ENCODE data around the gene DEPDC5. TPM values are rescaled to one million over a fixed set of nuclear protein-coding genes. Genes with fewer than 3 reads are reported as not detected.
"Not testable (repeated sequence)": the region's sequence is repeated elsewhere in the genome, so short reads cannot be mapped to it uniquely, and the experiment has no call there.

DEPDC5 gene
- total RNA-seq, 1 donor from 2014 or later, result 10.9 TPM

DNA sequence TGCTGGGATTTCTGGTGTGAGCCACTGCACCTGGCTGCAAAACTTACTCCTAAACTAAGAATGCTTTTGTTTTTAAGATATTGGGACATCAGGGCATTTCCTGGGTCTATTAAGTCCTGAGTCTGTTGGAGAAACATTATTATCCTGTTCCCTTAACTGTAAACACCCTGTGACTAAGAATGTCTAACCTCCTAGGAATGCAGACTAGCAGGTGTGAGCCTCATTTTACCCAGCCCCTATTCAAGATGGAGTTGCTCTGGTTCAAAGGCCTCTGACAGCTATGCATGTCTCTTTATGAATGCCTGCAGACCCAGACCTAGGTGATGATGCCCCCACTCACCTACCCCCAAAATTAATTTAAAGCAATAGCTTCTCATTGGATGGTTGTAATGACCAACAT lies 46.2 kb downstream of the DEPDC5 start:
- ATAC-seq (no peak), DNase-seq (ENCODE audit: missing footprints) (no peak)
- intact Hi-C loops (cut with DNase I), result loop anchor here (10.0 kb wide), 1 partner anchor 55 kb away; no protein-coding TSS in a partner anchor

DNA sequence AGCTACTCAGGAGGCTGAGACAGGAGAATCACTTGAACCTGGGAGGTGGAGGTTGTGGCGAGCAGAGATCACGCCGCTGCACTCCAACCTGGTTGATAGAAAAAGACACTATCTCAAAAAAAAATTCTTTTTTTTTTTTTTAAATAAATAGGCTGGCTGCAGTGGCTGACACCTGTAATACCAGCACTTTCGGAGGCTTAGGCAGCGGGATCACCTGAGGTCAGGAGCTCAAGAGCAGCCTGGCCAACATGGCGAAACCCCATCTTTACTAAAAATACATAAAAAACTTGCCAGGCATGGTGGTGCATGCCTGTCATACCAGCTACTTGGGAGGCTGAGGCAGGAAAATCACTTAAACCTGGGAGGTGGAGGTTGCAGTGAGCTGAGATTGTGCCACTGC lies 47.0 kb downstream of the DEPDC5 start:
- intact Hi-C loops (cut with DNase I), result loop anchor here (10.0 kb wide), 1 partner anchor 56 kb away; no protein-coding TSS in a partner anchor
- DNase-seq (ENCODE audit: missing footprints); ATAC-seq: not testable (repeated sequence)

- intact Hi-C loops (cut with DNase I), result loop anchor here (10.0 kb wide), 1 partner anchor 58 kb away; no protein-coding TSS in a partner anchor
- ATAC-seq (no peak), DNase-seq (ENCODE audit: missing footprints) (no peak)
These were observed 48.8 kb downstream of the DEPDC5 start for GRCh38 chr22:31802575-31802974.

GRCh38 chr22:31806751-31807150 lies 52.9 kb downstream of the DEPDC5 start:
- intact Hi-C loops (cut with DNase I), result loop anchor here (10.0 kb wide), 1 partner anchor 62 kb away; no protein-coding TSS in a partner anchor

DNA sequence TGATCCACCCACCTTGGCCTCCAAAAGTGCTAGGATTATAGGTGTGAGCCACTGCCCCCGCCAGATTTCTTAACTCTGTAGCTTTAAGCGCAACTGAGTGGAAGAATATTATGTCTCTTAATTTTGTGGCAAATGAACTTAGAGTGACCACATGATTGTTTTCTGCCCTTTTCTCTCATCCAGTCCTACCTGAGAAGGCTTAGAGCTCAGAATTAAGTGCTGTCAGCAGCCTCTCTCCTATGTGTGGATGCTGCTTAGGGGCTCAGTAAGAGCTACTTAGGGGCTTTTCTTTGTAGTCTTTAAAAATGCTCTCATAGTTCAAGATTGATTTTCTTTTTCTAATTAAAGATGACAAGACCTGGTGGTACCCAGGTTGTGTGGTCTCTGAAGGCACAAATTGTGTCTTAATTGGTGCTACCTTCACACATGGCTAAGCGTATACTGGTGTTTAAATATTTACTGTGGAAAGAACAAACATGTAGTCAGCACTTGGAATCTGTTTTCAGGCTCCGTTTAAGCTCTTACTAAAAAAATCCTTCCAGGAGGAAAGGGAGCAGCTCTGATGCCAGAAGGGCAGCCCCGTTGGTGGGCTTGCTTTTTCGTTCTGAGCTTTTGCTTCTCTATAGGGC lies 59.3 kb downstream of the DEPDC5 start:
- intact Hi-C loops (cut with DNase I), result no loop called here
- DNase-seq (ENCODE audit: missing footprints) (no peak), ATAC-seq (no peak)

More at GRCh38 chr22:31806751-31807150, 52.9 kb downstream of the DEPDC5 start:
- DNase-seq (ENCODE audit: missing footprints) (no peak), ATAC-seq (no peak)

DNA sequence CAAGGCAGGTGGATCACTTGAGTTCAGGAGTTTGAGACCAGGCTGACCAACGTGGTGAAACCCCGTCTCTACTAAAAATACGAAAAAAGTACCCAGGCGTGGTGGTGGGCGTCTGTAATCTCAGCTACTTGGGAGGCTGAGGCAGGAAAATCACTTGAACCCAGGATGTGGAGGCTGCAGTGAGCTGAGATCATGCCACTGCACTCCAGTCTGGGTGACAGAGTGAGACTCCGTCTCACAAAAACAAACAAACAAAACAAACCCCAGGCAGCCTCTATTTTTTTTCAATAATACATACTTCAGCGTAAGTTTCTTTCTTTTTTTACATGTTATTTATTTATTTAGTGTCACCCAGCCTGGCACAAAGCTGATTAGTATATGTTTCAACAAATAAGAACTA lies 60.1 kb downstream of the DEPDC5 start:
- intact Hi-C loops (cut with DNase I); ATAC-seq; DNase-seq (ENCODE audit: missing footprints): not testable (repeated sequence)

DNA sequence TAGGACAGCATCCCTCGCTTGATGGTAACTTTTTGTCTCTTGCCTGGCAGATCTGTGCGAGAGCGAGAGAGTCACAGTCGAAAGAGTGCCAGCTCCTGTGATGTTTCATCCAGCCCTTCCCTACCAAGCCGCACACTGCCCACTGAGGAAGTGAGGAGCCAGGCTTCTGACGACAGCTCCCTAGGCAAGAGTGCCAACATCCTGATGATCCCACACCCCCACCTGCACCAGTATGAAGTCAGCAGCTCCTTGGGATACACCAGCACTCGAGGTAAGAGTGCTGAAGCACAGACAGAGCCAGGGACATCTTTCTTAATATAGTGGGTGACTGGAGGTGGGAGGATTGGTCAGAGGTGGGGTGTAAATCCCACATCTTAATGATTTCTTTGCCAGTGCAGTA lies 61.1 kb downstream of the DEPDC5 start:
- no peak for ATAC-seq
- intact Hi-C loops (cut with DNase I), result no loop called here

GRCh38 chr22:31815383-31815814 lies 61.6 kb downstream of the DEPDC5 start:
- DNase-seq (ENCODE audit: missing footprints); ATAC-seq; intact Hi-C loops (cut with DNase I): not testable (repeated sequence)

More for the DNA sequence above, 61.1 kb downstream of the DEPDC5 start:
- no peak for DNase-seq (ENCODE audit: missing footprints)

DNA sequence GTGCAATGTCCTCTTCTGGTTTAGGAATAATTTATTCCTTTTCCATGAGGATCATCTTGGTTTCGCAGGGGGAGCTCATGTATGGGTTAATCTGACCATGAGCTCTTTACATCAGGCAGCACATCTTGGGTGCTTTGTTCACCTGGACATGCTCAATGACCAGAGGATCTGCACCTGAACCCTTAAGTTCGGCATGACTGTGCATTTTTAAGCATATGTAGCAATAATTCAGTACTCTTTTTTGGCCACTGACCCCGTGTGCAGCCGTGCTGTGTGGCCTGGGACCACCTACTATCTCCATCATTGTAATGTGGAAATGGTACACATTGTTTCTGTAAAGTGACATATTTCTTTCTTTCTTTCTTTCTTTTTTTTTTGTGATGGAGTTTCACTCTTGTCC lies 62.9 kb downstream of the DEPDC5 start:
- intact Hi-C loops (cut with DNase I), result no loop called here
- no peak for ATAC-seq
- no peak for DNase-seq (ENCODE audit: missing footprints)

DNA sequence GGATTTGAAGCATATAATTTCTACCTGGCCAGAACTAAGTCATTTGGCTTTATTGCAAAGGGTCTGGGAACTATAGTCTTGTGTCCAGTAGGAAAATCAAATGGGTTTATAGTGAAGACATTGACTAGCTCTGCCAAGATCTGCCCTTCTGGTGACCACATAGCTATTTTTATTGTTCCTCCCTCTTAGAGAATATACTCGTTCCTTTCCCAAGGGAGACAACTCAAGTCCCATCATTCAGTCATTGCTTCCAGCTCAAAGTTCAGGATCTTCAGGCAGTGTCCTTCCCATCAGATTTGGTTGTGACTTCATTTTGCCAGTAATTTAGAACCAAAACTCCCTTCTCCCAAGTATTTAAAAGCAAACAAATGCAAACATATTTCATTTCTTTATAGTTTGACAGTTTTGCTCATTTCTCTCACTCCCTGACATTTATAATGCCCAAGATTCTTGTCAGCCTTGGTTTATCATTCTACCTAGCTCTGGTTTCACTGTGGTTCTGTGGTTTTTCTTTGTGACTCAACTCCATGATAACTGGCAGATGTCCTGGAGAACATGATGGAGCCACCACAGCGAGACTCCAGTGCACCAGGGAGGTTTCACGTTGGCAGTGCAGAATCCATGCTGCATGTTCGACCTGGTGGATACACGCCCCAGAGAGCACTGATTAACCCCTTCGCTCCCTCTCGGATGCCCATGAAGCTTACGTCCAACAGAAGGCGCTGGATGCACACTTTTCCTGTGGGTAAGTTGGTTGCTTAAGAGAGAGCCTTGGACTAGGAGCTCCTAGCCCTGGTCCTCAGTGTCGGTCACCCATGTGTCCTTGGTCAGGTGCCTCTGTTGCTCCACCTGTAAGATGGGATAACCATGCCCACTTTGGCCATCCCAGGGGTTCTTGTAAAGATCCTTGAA lies 64.9 kb downstream of the DEPDC5 start:
- no peak for DNase-seq (ENCODE audit: missing footprints)
- intact Hi-C loops (cut with DNase I), result no loop called here
- ATAC-seq, result no peak

- DNase-seq (ENCODE audit: missing footprints), result no peak
- ATAC-seq, result no peak
- intact Hi-C loops (cut with DNase I), result no loop called here
These were observed 66.8 kb downstream of the DEPDC5 start for GRCh38 chr22:31820655-31821054.

DNA sequence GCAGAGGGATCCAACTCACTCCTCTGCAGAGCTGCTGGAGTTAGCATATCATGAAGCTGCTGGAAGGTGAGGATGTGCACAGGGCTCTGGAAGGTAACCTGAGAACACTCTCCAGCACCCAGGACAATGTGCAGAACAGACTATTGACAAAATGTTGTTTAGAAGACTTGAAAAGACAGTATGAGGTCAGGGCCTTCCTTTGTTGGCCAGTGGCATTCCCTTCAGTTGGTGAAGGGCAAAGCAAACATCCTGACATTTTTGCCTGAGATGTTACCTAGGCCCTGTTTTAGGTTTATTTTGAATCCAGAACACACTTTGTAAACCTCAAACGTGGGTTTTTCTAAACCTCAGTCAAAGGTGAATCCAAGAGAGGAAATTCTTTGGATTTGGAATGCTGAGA lies 67.8 kb downstream of the DEPDC5 start:
- ATAC-seq (no peak), DNase-seq (ENCODE audit: missing footprints) (no peak)
- intact Hi-C loops (cut with DNase I), result no loop called here

DNA sequence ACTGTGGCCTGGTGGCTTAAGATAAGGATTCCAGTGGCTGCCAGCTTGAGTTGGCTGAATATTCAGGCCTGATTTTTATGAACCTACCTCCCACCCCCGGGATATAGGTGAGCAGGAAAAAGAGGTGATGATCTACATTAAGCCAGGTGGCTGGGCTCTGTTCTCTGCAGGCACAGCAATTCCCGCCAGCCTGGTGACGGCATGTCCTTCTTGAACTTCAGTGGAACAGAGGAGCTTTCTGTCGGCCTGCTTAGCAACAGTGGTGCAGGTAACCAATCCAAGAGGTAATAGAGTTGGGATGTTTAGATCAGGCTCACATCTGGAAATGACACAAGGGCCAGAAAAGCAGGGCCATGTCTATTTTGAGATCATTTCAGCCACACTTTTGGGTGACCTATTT lies 68.7 kb downstream of the DEPDC5 start:
- DNase-seq (ENCODE audit: missing footprints) (no peak), ATAC-seq (no peak)
- intact Hi-C loops (cut with DNase I), result no loop called here

- intact Hi-C loops (cut with DNase I), result no loop called here
- no peak for ATAC-seq
- DNase-seq (ENCODE audit: missing footprints), result no peak
These were observed 71.7 kb downstream of the DEPDC5 start for GRCh38 chr22:31825513-31825912.

DNA sequence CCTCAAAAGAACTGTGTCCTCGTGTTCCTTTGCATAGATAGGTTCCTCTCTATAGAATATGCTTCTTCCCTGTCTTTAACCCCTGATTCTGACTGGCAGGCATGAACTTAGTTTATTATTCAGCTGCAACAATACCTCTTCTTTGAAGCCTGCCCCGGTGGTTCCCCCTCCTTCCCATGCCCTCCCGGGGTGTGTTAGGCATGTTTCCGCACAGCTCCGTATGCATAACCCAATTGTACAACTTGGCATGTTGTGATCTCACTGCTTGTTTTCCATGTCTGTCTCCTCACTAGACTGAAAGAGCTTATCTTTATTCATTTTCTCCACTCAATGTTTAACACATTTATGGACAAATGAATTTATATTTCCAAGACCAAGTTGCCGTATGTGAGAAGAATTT lies 72.6 kb downstream of the DEPDC5 start:
- intact Hi-C loops (cut with DNase I), result no loop called here
- no peak for ATAC-seq

GRCh38 chr22:31828739-31829138 lies 74.9 kb downstream of the DEPDC5 start:
- DNase-seq (ENCODE audit: missing footprints) (no peak), ATAC-seq (no peak)
- intact Hi-C loops (cut with DNase I), result no loop called here

More for the DNA sequence above, 72.6 kb downstream of the DEPDC5 start:
- no peak for DNase-seq (ENCODE audit: missing footprints)

- ATAC-seq (no peak), DNase-seq (ENCODE audit: missing footprints) (no peak)
- intact Hi-C loops (cut with DNase I), result no loop called here
These were observed 75.7 kb downstream of the DEPDC5 start for GRCh38 chr22:31829505-31829904.

GRCh38 chr22:31830721-31831070 lies 76.9 kb downstream of the DEPDC5 start:
- no peak for DNase-seq (ENCODE audit: missing footprints)
- ATAC-seq, result no peak
- intact Hi-C loops (cut with DNase I), result no loop called here

- DNase-seq (ENCODE audit: missing footprints) (no peak), ATAC-seq (no peak)
These were observed 80.1 kb downstream of the DEPDC5 start for GRCh38 chr22:31833930-31834329.

GRCh38 chr22:31836010-31836409 lies 82.2 kb downstream of the DEPDC5 start:
- DNase-seq (ENCODE audit: missing footprints) (no peak), ATAC-seq (no peak)
- intact Hi-C loops (cut with DNase I), result no loop called here

More at GRCh38 chr22:31833930-31834329, 80.1 kb downstream of the DEPDC5 start:
- intact Hi-C loops (cut with DNase I), result no loop called here

Measured in Right ventricle myocardium inferior (tissue), 1 donor.